NT2/D1 (cell line): ENCODE results near the gene WWTR1.

Source experiments
- DNase-seq: peaks from one replicate; pipeline ENCODE4 v3.0.0-alpha.2; 2011; ENCODE audit warnings: low read depth, low spot score
- H3K27me3 ChIP-seq: 2 replicates; pipeline ENCODE4 v1.6.0; 2011; ENCODE audit warnings: mild to moderate bottlenecking; ENCODE audit not compliant: insufficient read length, insufficient read depth
- H3K36me3 ChIP-seq: 2 replicates; pipeline ENCODE4 v1.6.1; 2011; ENCODE audit warnings: mild to moderate bottlenecking, low read length, mixed read lengths; ENCODE audit not compliant: insufficient read depth, insufficient read length
- H3K4me1 ChIP-seq: 2 replicates; pipeline ENCODE4 v1.5.1; 2011; ENCODE audit not compliant: insufficient read depth, insufficient read length
- H3K4me3 ChIP-seq: 2 replicates; pipeline ENCODE4 v1.5.1; 2011; ENCODE audit warnings: low read depth; ENCODE audit not compliant: insufficient read length
- H3K9ac ChIP-seq: 2 replicates; pipeline ENCODE4 v1.6.0; 2011; ENCODE audit warnings: low read depth; ENCODE audit not compliant: insufficient read length
- H3K9me3 ChIP-seq: 2 replicates; pipeline ENCODE4 v1.5.1; 2011; ENCODE audit warnings: mild to moderate bottlenecking, low read length; ENCODE audit not compliant: insufficient read depth
- SUZ12 ChIP-seq: IDR thresholded peaks from 2 replicates; pipeline ENCODE4 v1.6.1; 2011; ENCODE audit not compliant: insufficient read length, insufficient read depth; ENCODE audit errors: extremely low read depth
- YY1 ChIP-seq: IDR thresholded peaks from 2 replicates; pipeline ENCODE4 v1.6.1; 2011; ENCODE audit not compliant: insufficient read length, insufficient read depth
- ZNF274 ChIP-seq: IDR thresholded peaks from 2 replicates; pipeline ENCODE4 v1.6.1; 2011; ENCODE audit warnings: mild to moderate bottlenecking, low read depth, low read length

Gene WWTR1

GRCh38 chr3:149620291-149621020 lies 37.4 kb downstream of the WWTR1 start:
- no peaks in the 10 kb centered on the region for H3K9me3 ChIP-seq
- no peak overlapping the region for H3K4me3 ChIP-seq
- no peaks in the 10 kb centered on the region for H3K27me3 ChIP-seq
- DNase-seq: no peak
- H3K9ac ChIP-seq: no peak overlapping the region
- TF ChIP-seq YY1 (no peak), SUZ12 (no peak), ZNF274 (no peak)
- H3K36me3 ChIP-seq: peaks cover 12% of the 10 kb centered on the region
- H3K4me1 ChIP-seq: no peaks in the 10 kb centered on the region

- Histone ChIP-seq H3K36me3 (peaks cover 12% of the 10 kb centered on the region), H3K4me3 (no peak overlapping the region), H3K9ac (no peak overlapping the region), H3K9me3 (no peaks in the 10 kb centered on the region), H3K4me1 (no peaks in the 10 kb centered on the region), H3K27me3 (no peaks in the 10 kb centered on the region)
- TF ChIP-seq SUZ12 (no peak), YY1 (no peak), ZNF274 (no peak)
- DNase-seq: no peak
These were observed 38.7 kb downstream of the WWTR1 start for GRCh38 chr3:149619136-149619535.

GRCh38 chr3:149618151-149619123 lies 39.4 kb downstream of the WWTR1 start:
- DNase-seq: no peak
- H3K27me3 ChIP-seq: no peaks in the 10 kb centered on the region
- no peak overlapping the region for H3K4me3 ChIP-seq
- H3K36me3 ChIP-seq: peaks cover 6% of the 10 kb centered on the region
- no peak overlapping the region for H3K9ac ChIP-seq
- no peaks in the 10 kb centered on the region for H3K9me3 ChIP-seq
- TF ChIP-seq YY1 (no peak), ZNF274 (no peak), SUZ12 (no peak)
- H3K4me1 ChIP-seq: no peaks in the 10 kb centered on the region

- no peaks in the 10 kb centered on the region for H3K27me3 ChIP-seq
- no peaks in the 10 kb centered on the region for H3K4me1 ChIP-seq
- H3K36me3 ChIP-seq: peaks cover 6% of the 10 kb centered on the region
- no peak for DNase-seq
- no peaks in the 10 kb centered on the region for H3K9me3 ChIP-seq
- H3K9ac ChIP-seq: no peak overlapping the region
- TF ChIP-seq SUZ12 (no peak), YY1 (no peak), ZNF274 (no peak)
- no peak overlapping the region for H3K4me3 ChIP-seq
These were observed 42.0 kb downstream of the WWTR1 start for GRCh38 chr3:149615731-149616221.

GRCh38 chr3:149613988-149614387 lies 43.8 kb downstream of the WWTR1 start:
- no peak for DNase-seq
- Histone ChIP-seq H3K4me1 (no peaks in the 10 kb centered on the region), H3K9ac (no peak overlapping the region), H3K9me3 (no peaks in the 10 kb centered on the region), H3K4me3 (no peak overlapping the region), H3K27me3 (no peaks in the 10 kb centered on the region), H3K36me3 (peaks cover 6% of the 10 kb centered on the region)
- TF ChIP-seq YY1 (no peak), SUZ12 (no peak), ZNF274 (no peak)

- no peak for TF ChIP-seq SUZ12
- H3K9ac ChIP-seq: no peak overlapping the region
- no peak for DNase-seq
- H3K4me1 ChIP-seq: no peaks in the 10 kb centered on the region
- H3K36me3 ChIP-seq: peaks cover 3% of the 10 kb centered on the region
- H3K27me3 ChIP-seq: no peaks in the 10 kb centered on the region
- H3K9me3 ChIP-seq: no peaks in the 10 kb centered on the region
- H3K4me3 ChIP-seq: no peak overlapping the region
These were observed 45.4 kb downstream of the WWTR1 start for GRCh38 chr3:149612456-149612855.

GRCh38 chr3:149611149-149611548 lies 46.7 kb downstream of the WWTR1 start:
- Histone ChIP-seq H3K4me1 (no peaks in the 10 kb centered on the region), H3K9me3 (no peaks in the 10 kb centered on the region), H3K4me3 (no peak overlapping the region), H3K9ac (no peak overlapping the region), H3K36me3 (no peaks in the 10 kb centered on the region), H3K27me3 (no peaks in the 10 kb centered on the region)
- no peak for TF ChIP-seq YY1
- no peak for TF ChIP-seq SUZ12
- TF ChIP-seq ZNF274: no peak
- DNase-seq: no peak
